UCSD-AML1 (cell line): ENCODE measurements around the gene PLCL1.

Experiments
- DNase-seq: peaks from one replicate; lab custom pipeline; 2025; ENCODE audit not compliant: unreplicated experiment; lab: John Stamatoyannopoulos, UW

PLCL1 gene

GRCh38 chr2:197852108-197852507 is 47.7 kb downstream of the PLCL1 start:
- no peak for DNase-seq

- DNase-seq: no peak
These were observed 49.2 kb downstream of the PLCL1 start for GRCh38 chr2:197853549-197853948.

GRCh38 chr2:197857476-197858107 is 53.2 kb downstream of the PLCL1 start:
- no peak for DNase-seq

GRCh38 chr2:197858607-197859140 is 54.3 kb downstream of the PLCL1 start:
- no peak for DNase-seq

GRCh38 chr2:197862246-197862955 is 58.0 kb downstream of the PLCL1 start:
- no peak for DNase-seq

- DNase-seq: no peak
These were observed 59.4 kb downstream of the PLCL1 start for GRCh38 chr2:197863744-197864143.

- no peak for DNase-seq
These were observed 62.1 kb downstream of the PLCL1 start for GRCh38 chr2:197866455-197866854.

- no peak for DNase-seq
These were observed 62.6 kb downstream of the PLCL1 start for GRCh38 chr2:197867033-197867432.

GRCh38 chr2:197867624-197868023 is 63.2 kb downstream of the PLCL1 start:
- no peak for DNase-seq

GRCh38 chr2:197868206-197868605 is 63.8 kb downstream of the PLCL1 start:
- no peak for DNase-seq

- DNase-seq: no peak
These were observed 64.6 kb downstream of the PLCL1 start for GRCh38 chr2:197869041-197869440.

- DNase-seq: no peak
These were observed 65.2 kb downstream of the PLCL1 start for GRCh38 chr2:197869501-197870111.

- no peak for DNase-seq
These were observed 65.7 kb downstream of the PLCL1 start for GRCh38 chr2:197870137-197870536.

GRCh38 chr2:197871780-197872456 is 67.5 kb downstream of the PLCL1 start:
- DNase-seq: no peak

- no peak for DNase-seq
These were observed 68.9 kb downstream of the PLCL1 start for GRCh38 chr2:197873293-197873701.

- no peak for DNase-seq
These were observed 71.4 kb downstream of the PLCL1 start for GRCh38 chr2:197875763-197876162.

GRCh38 chr2:197876524-197876923 is 72.1 kb downstream of the PLCL1 start:
- DNase-seq: no peak

GRCh38 chr2:197877038-197877437 is 72.6 kb downstream of the PLCL1 start:
- no peak for DNase-seq

- DNase-seq: no peak
These were observed 74.4 kb downstream of the PLCL1 start for GRCh38 chr2:197878792-197879191.

GRCh38 chr2:197879812-197880408 is 75.5 kb downstream of the PLCL1 start:
- no peak for DNase-seq

GRCh38 chr2:197883354-197884032 is 79.1 kb downstream of the PLCL1 start:
- no peak for DNase-seq
